ENCODE measurements around the gene CCDC146.

The CCDC146 gene

DNA sequence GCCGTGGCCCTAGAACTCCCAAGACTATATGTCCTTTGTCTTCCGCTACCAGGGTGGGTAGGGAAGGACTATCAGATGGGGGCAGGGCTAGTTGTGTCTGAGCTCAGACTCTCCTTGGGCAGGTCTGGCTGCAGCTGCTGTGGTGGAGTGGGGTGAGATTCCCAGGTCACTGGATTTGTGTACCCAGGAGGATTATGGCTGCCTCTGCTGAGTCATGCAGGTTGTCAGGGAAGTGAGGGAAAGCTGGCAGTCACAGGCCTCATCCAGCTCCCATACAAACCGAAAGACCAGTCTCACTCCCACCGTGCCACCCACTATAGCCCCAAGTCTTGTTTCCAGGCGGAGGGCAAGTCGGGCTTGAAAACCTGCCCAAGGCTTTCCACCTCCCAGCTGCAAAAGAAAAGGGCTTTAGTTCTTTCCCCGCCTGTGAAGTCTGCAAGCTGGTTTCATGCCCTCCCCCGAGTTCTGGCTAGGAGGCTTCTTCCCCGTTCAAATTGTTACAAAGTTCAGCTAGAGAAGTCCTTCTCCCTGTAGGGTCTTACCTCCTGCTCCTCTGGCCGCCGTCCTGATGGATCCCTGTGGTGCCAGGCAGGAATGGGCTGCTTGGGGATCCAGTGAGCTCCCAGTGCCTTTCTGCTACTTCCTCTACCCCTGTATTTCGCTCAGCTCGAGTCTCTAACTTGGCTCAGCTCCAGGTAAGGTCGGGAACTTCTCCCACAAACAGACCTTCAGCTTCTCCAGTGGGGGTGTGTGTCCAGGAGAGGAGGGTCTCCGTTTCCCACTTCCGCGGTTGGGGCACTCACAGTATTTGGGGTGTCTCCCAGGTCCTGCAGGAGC is 184.0 kb downstream of the CCDC146 start:
- TF ChIP-seq, protein P1, sequence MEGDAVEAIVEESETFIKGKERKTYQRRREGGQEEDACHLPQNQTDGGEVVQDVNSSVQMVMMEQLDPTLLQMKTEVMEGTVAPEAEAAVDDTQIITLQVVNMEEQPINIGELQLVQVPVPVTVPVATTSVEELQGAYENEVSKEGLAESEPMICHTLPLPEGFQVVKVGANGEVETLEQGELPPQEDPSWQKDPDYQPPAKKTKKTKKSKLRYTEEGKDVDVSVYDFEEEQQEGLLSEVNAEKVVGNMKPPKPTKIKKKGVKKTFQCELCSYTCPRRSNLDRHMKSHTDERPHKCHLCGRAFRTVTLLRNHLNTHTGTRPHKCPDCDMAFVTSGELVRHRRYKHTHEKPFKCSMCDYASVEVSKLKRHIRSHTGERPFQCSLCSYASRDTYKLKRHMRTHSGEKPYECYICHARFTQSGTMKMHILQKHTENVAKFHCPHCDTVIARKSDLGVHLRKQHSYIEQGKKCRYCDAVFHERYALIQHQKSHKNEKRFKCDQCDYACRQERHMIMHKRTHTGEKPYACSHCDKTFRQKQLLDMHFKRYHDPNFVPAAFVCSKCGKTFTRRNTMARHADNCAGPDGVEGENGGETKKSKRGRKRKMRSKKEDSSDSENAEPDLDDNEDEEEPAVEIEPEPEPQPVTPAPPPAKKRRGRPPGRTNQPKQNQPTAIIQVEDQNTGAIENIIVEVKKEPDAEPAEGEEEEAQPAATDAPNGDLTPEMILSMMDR (IDR thresholded peaks at IDR 0.05; ENCODE audit: control extremely low read depth, extremely low read depth, low read depth, missing control alignments): no peak
- ChIA-PET POLR2A (no interaction called here), CTCF (interaction anchor here (0.8 to 2.3 kb wide), 3 partner anchors 10 to 31 kb away, joined by 3 to 7 read pairs (median 3); no protein-coding TSS in a partner anchor)
- DNase-seq (ENCODE audit: extremely low spot score): no peak

DNA sequence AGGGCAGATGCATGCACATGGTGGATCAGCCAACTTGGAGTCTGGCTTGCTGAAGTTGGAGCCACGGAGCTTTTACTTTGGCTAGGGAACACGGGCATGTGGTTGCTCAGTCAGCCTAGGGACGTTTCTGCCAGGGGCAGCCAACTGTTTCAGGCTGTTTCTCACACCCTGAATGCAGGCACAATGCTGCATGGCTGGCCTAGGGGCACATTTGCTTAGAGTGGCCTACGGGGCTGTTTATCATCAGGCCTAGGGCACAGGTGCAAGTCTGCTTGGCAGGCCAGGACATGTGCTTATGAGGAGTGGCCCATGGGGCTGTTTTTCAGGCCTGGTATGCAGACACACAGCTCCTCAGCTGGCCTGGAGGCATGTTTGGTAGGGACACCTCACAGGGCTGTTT is 186.4 kb downstream of the CCDC146 start:
- POLR2A ChIA-PET: no interaction called here
- TF ChIP-seq, protein P1 (IDR thresholded peaks at IDR 0.05; ENCODE audit: control extremely low read depth, extremely low read depth, low read depth, missing control alignments): no peak
- CTCF ChIA-PET: interaction anchor here (0.7 to 2.9 kb wide), 4 partner anchors 10 to 62 kb away, joined by 3 to 9 read pairs (median 4); no protein-coding TSS in a partner anchor
- no peak for DNase-seq (ENCODE audit: extremely low spot score)

DNA sequence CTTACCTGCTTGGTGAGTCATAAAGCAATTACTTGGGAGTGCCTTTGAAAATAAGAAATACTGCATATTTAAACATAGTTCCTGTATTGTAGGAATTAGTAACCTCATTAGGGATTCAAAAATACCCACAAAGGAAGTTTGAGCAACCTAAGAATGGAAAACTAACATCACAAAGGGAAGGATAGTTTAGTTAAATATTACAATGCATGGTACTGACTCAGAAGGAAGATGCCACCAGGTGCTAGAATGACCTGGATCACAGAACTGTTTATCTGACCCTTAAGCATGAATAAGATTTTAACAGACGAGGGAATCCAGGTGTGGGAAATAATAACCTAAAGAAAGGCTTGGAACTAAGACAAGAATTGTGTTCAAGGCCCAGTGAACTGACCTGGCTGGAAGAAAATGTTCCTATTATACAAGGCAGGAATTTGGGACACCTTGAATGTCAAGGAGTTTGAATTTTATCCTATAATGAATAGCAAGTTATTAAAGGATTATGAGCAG is 187.4 kb downstream of the CCDC146 start:
- DNase-seq (ENCODE audit: extremely low spot score): no peak
- TF ChIP-seq, protein P1 (IDR thresholded peaks at IDR 0.05; ENCODE audit: control extremely low read depth, extremely low read depth, low read depth, missing control alignments): no peak
- CTCF ChIA-PET: interaction anchor here (0.7 to 2.9 kb wide), 4 partner anchors 9 to 63 kb away, joined by 3 to 9 read pairs (median 4); no protein-coding TSS in a partner anchor
- POLR2A ChIA-PET: no interaction called here

DNA sequence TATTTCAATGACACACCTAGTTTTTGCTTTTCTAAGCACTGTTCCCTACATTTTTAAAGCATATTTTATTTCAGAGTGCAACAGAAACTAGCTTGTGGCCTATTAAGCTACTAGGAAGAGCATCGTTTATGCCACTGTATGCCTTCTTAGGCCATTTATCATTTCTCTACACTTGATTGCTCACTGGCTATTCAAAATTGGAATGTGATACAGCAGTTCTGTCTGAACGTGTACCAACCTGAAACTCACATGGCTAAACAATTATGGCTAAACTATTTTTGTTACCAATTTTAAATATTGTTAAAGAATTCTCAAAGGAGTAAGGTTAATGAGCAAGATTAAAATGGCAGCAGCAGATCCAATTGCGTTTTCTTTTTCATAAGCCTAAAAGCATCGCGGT is 188.6 kb downstream of the CCDC146 start:
- POLR2A ChIA-PET: no interaction called here
- TF ChIP-seq, protein P1 (IDR thresholded peaks at IDR 0.05; ENCODE audit: control extremely low read depth, extremely low read depth, low read depth, missing control alignments): no peak
- CTCF ChIA-PET: interaction anchor here (2.9 kb wide), 1 partner anchor 21 kb away, joined by 9 read pairs; no protein-coding TSS in a partner anchor
- no peak for DNase-seq (ENCODE audit: extremely low spot score)

DNA sequence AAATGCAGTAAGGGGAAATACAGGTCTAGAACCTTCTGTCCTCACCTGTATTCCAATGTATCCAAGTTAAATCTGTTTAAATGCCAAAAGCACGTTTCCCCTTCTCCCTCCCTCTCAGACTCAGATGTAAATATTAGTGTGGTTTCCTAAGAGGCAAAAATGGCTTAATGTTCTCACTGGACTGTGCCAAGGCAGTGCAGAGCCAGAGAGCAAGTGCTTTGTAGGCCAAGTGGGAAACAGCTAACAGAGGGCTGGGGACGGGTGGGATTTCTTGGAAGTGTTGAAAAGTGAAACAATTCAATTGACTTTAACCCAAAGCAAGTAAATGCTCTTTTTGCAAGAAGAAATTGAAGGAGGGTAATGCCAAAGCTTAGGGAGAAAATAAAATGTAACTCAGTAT is 190.7 kb downstream of the CCDC146 start:
- ChIA-PET POLR2A (no interaction called here), CTCF (interaction anchor here (1.1 to 1.2 kb wide), 2 partner anchors 21 to 50 kb away, joined by 3 read pairs; no protein-coding TSS in a partner anchor)
- TF ChIP-seq, protein P1 (IDR thresholded peaks at IDR 0.05; ENCODE audit: control extremely low read depth, extremely low read depth, low read depth, missing control alignments): no peak
- no peak for DNase-seq (ENCODE audit: extremely low spot score)

DNA sequence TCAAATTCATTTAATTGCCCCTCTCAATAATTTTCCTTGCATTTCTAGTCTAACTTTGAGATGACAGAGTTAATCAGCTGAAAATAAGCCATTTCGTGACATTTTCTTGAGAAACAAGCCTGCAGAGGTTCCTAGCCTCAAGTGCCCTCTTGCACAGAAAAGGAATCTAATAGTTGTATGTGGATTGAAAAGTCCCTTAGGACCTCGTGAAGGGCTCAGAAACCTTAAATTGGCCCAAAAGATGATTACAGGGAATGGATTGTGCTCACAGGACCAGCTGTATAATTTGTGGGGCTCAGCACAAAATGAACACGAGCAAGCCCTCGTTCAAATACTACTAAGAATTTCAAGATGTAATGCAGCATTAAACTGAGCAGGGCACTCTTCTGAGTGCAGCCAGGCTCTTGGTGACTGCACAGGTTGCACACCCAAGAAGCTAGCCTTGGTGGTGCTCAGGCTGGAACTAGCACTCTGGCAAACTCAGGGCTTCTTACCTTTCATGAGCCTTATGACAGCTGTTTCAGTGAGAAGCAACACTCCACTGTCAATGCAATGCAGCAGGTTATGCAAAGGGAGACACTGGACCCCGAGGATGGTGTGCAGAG is 191.6 kb downstream of the CCDC146 start:
- TF ChIP-seq, protein P1 (IDR thresholded peaks at IDR 0.05; ENCODE audit: control extremely low read depth, extremely low read depth, low read depth, missing control alignments): no peak

More for the DNA sequence above, 191.6 kb downstream of the CCDC146 start:
- CTCF ChIA-PET: interaction anchor here (1.1 to 1.2 kb wide), 2 partner anchors 20 to 49 kb away, joined by 3 read pairs; no protein-coding TSS in a partner anchor
- DNase-seq (ENCODE audit: extremely low spot score): no peak
- POLR2A ChIA-PET: no interaction called here

All from GM10248 (cell line).